ENCODE data around the gene C2orf81.

- TF ChIP-seq, protein P1, sequence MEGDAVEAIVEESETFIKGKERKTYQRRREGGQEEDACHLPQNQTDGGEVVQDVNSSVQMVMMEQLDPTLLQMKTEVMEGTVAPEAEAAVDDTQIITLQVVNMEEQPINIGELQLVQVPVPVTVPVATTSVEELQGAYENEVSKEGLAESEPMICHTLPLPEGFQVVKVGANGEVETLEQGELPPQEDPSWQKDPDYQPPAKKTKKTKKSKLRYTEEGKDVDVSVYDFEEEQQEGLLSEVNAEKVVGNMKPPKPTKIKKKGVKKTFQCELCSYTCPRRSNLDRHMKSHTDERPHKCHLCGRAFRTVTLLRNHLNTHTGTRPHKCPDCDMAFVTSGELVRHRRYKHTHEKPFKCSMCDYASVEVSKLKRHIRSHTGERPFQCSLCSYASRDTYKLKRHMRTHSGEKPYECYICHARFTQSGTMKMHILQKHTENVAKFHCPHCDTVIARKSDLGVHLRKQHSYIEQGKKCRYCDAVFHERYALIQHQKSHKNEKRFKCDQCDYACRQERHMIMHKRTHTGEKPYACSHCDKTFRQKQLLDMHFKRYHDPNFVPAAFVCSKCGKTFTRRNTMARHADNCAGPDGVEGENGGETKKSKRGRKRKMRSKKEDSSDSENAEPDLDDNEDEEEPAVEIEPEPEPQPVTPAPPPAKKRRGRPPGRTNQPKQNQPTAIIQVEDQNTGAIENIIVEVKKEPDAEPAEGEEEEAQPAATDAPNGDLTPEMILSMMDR (IDR thresholded peaks at IDR 0.05; ENCODE audit: insufficient read depth, low read depth, low read length) = no peak
- no peak for TF ChIP-seq EZH2 (IDR thresholded peaks at IDR 0.05; ENCODE audit: insufficient read depth, low read length)
Measured at GRCh38 chr2:74464406-74464805, 43.0 kb upstream of the C2orf81 start.
